ENCODE results near the gene PRODH2. TPM values are rescaled to one million over a fixed set of nuclear protein-coding genes. Genes with fewer than 3 reads are reported as not detected.

Gene PRODH2
- total RNA-seq, 1 experiment from 2014 or later = not detected

GRCh38 chr19:35806597-35806996 is 6.0 kb downstream of the PRODH2 start:
- DNase-seq = no peak
- no peak overlapping the region for H3K4me3 ChIP-seq
- no peaks in the 10 kb centered on the region for H4K20me1 ChIP-seq (ENCODE audit: insufficient read depth)
- no peak overlapping the region for H3K4me2 ChIP-seq
- no peaks in the 10 kb centered on the region for H3K9me2 ChIP-seq (ENCODE audit: insufficient read depth)
- H3F3A ChIP-seq (ENCODE audit: insufficient read depth, low read depth) = no peaks in the 10 kb centered on the region
- H2AFZ ChIP-seq = no peak overlapping the region
- H3K9me3 ChIP-seq (ENCODE audit: insufficient read depth, low read depth) = no peaks in the 10 kb centered on the region
- ChIA-PET CTCF (no interaction called here), POLR2A (ENCODE audit: unreplicated experiment) (no interaction called here)
- H3K4me1 ChIP-seq (replicated peaks; ENCODE audit: insufficient read depth) = no peaks in the 10 kb centered on the region
- peaks cover 77% of the 10 kb centered on the region for H3K27me3 ChIP-seq (ENCODE audit: insufficient read depth, low read depth)
- no peaks in the 10 kb centered on the region for H3K79me2 ChIP-seq (ENCODE audit: low read depth)
- BruUV-seq (replicated peaks) = no TSS peak
- H3K36me3 ChIP-seq (ENCODE audit: low read depth) = no peaks in the 10 kb centered on the region
- H3K27ac ChIP-seq = no peak overlapping the region
- intact Hi-C loops (cut with micrococcal nuclease; ENCODE audit: unreplicated experiment) = no loop called here
- TF ChIP-seq EZH2 (IDR thresholded peaks at IDR 0.05; ENCODE audit: low read depth) (no peak), CTCF (conservative IDR thresholded peaks at IDR 0.05) (no peak)

DNA sequence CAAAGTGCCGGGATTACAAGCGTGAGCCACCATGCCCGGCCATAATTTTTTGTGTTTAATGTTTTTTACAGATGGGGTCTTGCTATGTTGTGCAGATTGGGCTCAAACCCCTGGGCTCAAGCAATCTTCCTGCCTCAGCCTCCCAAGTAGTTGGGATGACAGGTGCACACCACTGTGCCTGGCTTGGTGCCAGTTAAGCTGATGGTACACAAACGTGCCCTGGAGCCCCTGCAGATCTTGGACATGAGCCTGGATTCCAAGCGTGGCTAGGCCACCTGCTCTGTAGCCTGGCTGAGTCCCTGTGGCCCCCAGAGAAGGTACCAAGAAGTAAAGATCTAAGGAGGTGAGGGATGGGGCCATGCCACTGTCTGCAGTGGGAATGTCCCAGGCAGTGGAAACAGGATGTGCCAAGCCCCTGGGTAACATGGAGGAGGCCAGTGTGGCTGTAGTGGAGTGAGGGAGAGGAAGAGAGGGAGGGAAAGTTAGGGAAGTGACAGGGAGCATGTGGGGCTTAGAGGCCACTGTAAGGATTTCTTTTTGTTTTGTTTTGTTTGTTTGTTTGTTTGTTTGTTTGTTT is 7.0 kb downstream of the PRODH2 start:
- Histone ChIP-seq H3F3A (ENCODE audit: insufficient read depth, low read depth) (no peaks in the 10 kb centered on the region), H2AFZ (no peak overlapping the region), H3K79me2 (ENCODE audit: low read depth) (no peaks in the 10 kb centered on the region), H3K9me2 (ENCODE audit: insufficient read depth) (no peaks in the 10 kb centered on the region), H3K36me3 (ENCODE audit: low read depth) (no peaks in the 10 kb centered on the region), H3K27me3 (ENCODE audit: insufficient read depth, low read depth) (peaks cover 73% of the 10 kb centered on the region), H3K4me1 (replicated peaks; ENCODE audit: insufficient read depth) (no peaks in the 10 kb centered on the region), H3K4me2 (no peak overlapping the region), H3K9me3 (ENCODE audit: insufficient read depth, low read depth) (no peaks in the 10 kb centered on the region), H3K27ac (no peak overlapping the region), H4K20me1 (ENCODE audit: insufficient read depth) (no peaks in the 10 kb centered on the region), H3K4me3 (no peak overlapping the region)
- no peak for DNase-seq
- ChIA-PET CTCF (no interaction called here), POLR2A (ENCODE audit: unreplicated experiment) (no interaction called here)
- TF ChIP-seq CTCF (conservative IDR thresholded peaks at IDR 0.05) (no peak), EZH2 (IDR thresholded peaks at IDR 0.05; ENCODE audit: low read depth) (no peak)
- BruUV-seq (replicated peaks) = no TSS peak
- intact Hi-C loops (cut with micrococcal nuclease; ENCODE audit: unreplicated experiment) = no loop called here

DNA sequence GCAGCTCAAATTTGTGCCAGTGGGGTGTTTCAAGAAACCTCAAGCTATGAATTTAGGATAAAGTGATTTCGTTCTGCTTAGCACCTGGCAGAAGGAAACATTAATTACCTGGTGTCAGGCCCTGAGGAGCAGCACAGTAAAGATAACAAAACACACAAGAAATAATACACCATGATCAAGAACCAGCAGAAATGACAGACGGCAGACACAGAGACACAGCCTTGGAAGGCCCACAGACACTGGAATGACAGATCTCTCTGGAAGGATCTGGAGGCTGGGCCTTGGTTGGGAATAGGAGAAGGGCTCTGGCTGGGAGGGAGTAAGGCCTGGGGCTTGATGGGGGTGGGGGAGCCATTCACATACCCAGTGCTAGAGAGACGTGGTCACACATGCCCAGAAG is 10.8 kb downstream of the PRODH2 start:
- H3K36me3 ChIP-seq (ENCODE audit: low read depth) = no peaks in the 10 kb centered on the region
- no peak for TF ChIP-seq EZH2 (IDR thresholded peaks at IDR 0.05; ENCODE audit: low read depth)
- TF ChIP-seq CTCF (conservative IDR thresholded peaks at IDR 0.05) = no peak
- no peak overlapping the region for H3K27ac ChIP-seq
- no peak for DNase-seq
- CTCF ChIA-PET = no interaction called here
- no peak overlapping the region for H3K4me3 ChIP-seq
- no peaks in the 10 kb centered on the region for H3K79me2 ChIP-seq (ENCODE audit: low read depth)
- no peaks in the 10 kb centered on the region for H3K4me1 ChIP-seq (replicated peaks; ENCODE audit: insufficient read depth)
- no peak overlapping the region for H3K4me2 ChIP-seq
- intact Hi-C loops (cut with micrococcal nuclease; ENCODE audit: unreplicated experiment) = no loop called here
- H3K9me2 ChIP-seq (ENCODE audit: insufficient read depth) = no peaks in the 10 kb centered on the region
- POLR2A ChIA-PET (ENCODE audit: unreplicated experiment) = interaction anchor here (0.6 kb wide), 1 partner anchor 16 kb away, joined by 4 read pairs; no protein-coding TSS in a partner anchor
- no peaks in the 10 kb centered on the region for H4K20me1 ChIP-seq (ENCODE audit: insufficient read depth)
- no peaks in the 10 kb centered on the region for H3F3A ChIP-seq (ENCODE audit: insufficient read depth, low read depth)
- H3K9me3 ChIP-seq (ENCODE audit: insufficient read depth, low read depth) = no peaks in the 10 kb centered on the region
- H3K27me3 ChIP-seq (ENCODE audit: insufficient read depth, low read depth) = peaks cover 50% of the 10 kb centered on the region
- no TSS peak for BruUV-seq (replicated peaks)
- H2AFZ ChIP-seq = no peak overlapping the region
